GM12872 (cell line): ENCODE results near the gene TLE4.

Source experiments
- CTCF ChIP-seq: IDR thresholded peaks from 3 replicates; pipeline ENCODE4 v1.5.1; 2011; ENCODE audit warnings: low read depth, mild to moderate bottlenecking, low read length, moderate library complexity; ENCODE audit not compliant: insufficient read depth

TLE4 gene

DNA sequence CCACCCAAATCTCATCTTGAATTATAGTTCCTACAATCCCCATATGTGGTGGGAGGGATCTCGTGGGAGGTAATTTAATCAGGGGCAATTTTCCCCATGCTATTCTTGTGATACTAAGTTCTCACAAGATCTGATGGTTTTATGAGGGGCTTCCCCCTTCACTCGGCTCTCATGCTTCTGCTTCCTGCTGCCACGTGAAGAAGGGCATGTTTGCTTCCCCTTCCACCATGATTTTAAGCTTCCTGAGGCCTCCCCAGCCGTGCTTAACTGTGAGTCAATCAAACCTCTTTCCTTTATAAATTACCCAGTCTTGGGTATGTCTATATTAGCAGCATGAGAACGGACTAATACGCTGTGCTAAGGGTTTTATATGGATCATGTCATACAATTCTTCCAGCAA, 72.3 kb downstream of the TLE4 start:
- TF ChIP-seq CTCF: no peak

DNA sequence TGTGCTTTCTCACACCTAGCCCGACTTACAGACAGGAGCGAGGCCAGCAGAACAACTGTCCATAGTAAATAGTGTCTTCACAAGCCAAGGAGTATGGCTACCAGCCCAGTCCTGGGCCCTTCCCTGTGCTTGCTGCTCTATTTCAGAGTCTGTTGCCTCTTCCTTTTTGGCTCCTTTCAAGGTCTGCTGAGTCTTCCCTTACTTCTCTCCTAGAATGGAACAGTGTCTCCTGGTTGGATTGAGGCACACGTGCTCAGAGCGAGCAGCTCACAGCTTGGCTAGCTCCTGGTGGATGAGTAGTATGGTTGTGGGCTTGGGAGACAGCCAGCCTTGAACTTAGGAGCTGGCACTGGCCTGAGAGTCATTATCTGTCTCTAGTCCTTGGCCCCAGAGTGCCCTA, 72.8 kb downstream of the TLE4 start:
- no peak for TF ChIP-seq CTCF

- no peak for TF ChIP-seq CTCF
Observed at GRCh38 chr9:79645110-79645509, 73.3 kb downstream of the TLE4 start.

- no peak for TF ChIP-seq CTCF
Observed at GRCh38 chr9:79646096-79646495, 74.3 kb downstream of the TLE4 start.

- TF ChIP-seq CTCF: no peak
Observed at GRCh38 chr9:79651251-79651795, 79.6 kb downstream of the TLE4 start.

GRCh38 chr9:79652598-79652997, 80.8 kb downstream of the TLE4 start:
- no peak for TF ChIP-seq CTCF

DNA sequence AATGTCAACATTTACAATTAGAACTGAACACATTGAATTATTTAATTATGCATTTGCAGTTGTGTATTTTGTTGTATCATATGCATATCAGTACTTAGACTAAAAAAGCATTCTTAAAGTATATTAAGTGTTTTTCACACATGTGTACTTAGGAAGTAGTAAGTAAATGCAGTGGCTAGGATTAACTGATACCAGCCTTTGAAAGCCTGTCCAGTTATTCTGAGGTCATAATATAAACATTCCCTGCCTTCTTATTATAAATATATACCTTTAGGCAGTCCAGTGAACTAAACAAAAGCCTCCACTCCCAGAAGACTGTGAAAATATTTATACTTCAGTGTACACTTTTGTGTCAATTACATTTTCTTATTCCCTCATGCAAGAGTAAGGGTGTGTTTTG, 83.8 kb downstream of the TLE4 start:
- no peak for TF ChIP-seq CTCF

- TF ChIP-seq CTCF: no peak
Observed at GRCh38 chr9:79656169-79656568, 84.4 kb downstream of the TLE4 start.
